ENCODE measurements around the gene ILKAP. TPM values are rescaled to one million over a fixed set of nuclear protein-coding genes. Genes with fewer than 3 reads are reported as not detected.

ILKAP gene
- total RNA-seq, 2 experiments from 2014 or later: 46.7 to 50.2 TPM

- ChIA-PET POLR2A (no interaction called here), CTCF (interaction anchor here (2.6 kb wide), 1 partner anchor 43 kb away, joined by 7 read pairs; no protein-coding TSS in a partner anchor)
- Mint-ChIP-seq H3K4me3 (no peak overlapping the region), H3K4me1 (ENCODE audit: low read depth) (no peaks in the 10 kb centered on the region), H3K9me3 (no peaks in the 10 kb centered on the region), H3K27me3 (peaks cover 1% of the 10 kb centered on the region), H3K27ac (no peak overlapping the region), H3K36me3 (no peaks in the 10 kb centered on the region)
- intact Hi-C loops (cut with micrococcal nuclease): no loop called here
- DNase-seq: no peak
These were observed 16.9 kb upstream of the ILKAP start for GRCh38 chr2:238220274-238220891.

- CTCF ChIA-PET: interaction anchor here (0.9 kb wide), 1 partner anchor 48 kb away, joined by 5 read pairs; no protein-coding TSS in a partner anchor
- Mint-ChIP-seq H3K27me3 (peaks cover 6% of the 10 kb centered on the region), H3K36me3 (no peaks in the 10 kb centered on the region), H3K4me3 (no peak overlapping the region), H3K4me1 (ENCODE audit: low read depth) (no peaks in the 10 kb centered on the region), H3K9me3 (no peaks in the 10 kb centered on the region), H3K27ac (no peak overlapping the region)
- intact Hi-C loops (cut with micrococcal nuclease): no loop called here
- no peak for DNase-seq
- POLR2A ChIA-PET: no interaction called here
These were observed 13.2 kb upstream of the ILKAP start for GRCh38 chr2:238216651-238217184.

GRCh38 chr2:238207006-238207405 lies 3.5 kb upstream of the ILKAP start:
- ChIA-PET CTCF (interaction anchor here (0.7 kb wide), 1 partner anchor 56 kb away, joined by 3 read pairs; no protein-coding TSS in a partner anchor), POLR2A (no interaction called here)
- no peak for DNase-seq
- Mint-ChIP-seq H3K4me3 (no peak overlapping the region), H3K9me3 (no peaks in the 10 kb centered on the region), H3K4me1 (ENCODE audit: low read depth) (peaks cover 15% of the 10 kb centered on the region), H3K27ac (no peak overlapping the region), H3K27me3 (no peaks in the 10 kb centered on the region), H3K36me3 (peaks cover 2% of the 10 kb centered on the region)
- intact Hi-C loops (cut with micrococcal nuclease): loop anchor here (10.0 kb wide), 1 partner anchor 142 kb away; the partner anchor contains the start of gene SCLY

- H3K27me3 Mint-ChIP-seq: no peaks in the 10 kb centered on the region
- H3K4me3 Mint-ChIP-seq: peak overlapping the region; percentile 73
- H3K9me3 Mint-ChIP-seq: no peaks in the 10 kb centered on the region
- intact Hi-C loops (cut with micrococcal nuclease): loop anchor here (2.0 to 10.0 kb wide), 2 partner anchors 85 to 139 kb away; partner anchors contain the start of genes PER2 and SCLY
- POLR2A ChIA-PET: interaction anchor here (1.0 kb wide), 1 partner anchor 84 kb away, joined by 4 read pairs; the partner anchor contains the start of gene PER2
- peaks cover 5% of the 10 kb centered on the region for H3K36me3 Mint-ChIP-seq
- no peak for DNase-seq
- H3K4me1 Mint-ChIP-seq (ENCODE audit: low read depth): peaks cover 41% of the 10 kb centered on the region
- H3K27ac Mint-ChIP-seq: peak overlapping the region; percentile 84
- CTCF ChIA-PET: no interaction called here
These were observed 633 bp upstream of the ILKAP start for GRCh38 chr2:238203973-238204683.

- peaks cover 55% of the 10 kb centered on the region for H3K4me1 Mint-ChIP-seq (ENCODE audit: low read depth)
These were observed 985 bp downstream of the ILKAP start for GRCh38 chr2:238202326-238203093.

GRCh38 chr2:238190445-238190844 lies 13.1 kb downstream of the ILKAP start:
- Mint-ChIP-seq H3K4me3 (no peak overlapping the region), H3K9me3 (no peaks in the 10 kb centered on the region), H3K27ac (no peak overlapping the region), H3K4me1 (ENCODE audit: low read depth) (peaks cover 2% of the 10 kb centered on the region), H3K36me3 (peaks cover 52% of the 10 kb centered on the region), H3K27me3 (no peaks in the 10 kb centered on the region)
- no peak for DNase-seq
- ChIA-PET CTCF (no interaction called here), POLR2A (no interaction called here)
- intact Hi-C loops (cut with micrococcal nuclease): no loop called here

More at GRCh38 chr2:238202326-238203093, 985 bp downstream of the ILKAP start:
- Mint-ChIP-seq H3K27me3 (no peaks in the 10 kb centered on the region), H3K27ac (peak overlapping the region; percentile 76), H3K36me3 (peaks cover 5% of the 10 kb centered on the region), H3K9me3 (no peaks in the 10 kb centered on the region), H3K4me3 (peak overlapping the region; percentile 83)
- peak; percentile 23 for DNase-seq
- CTCF ChIA-PET: interaction anchor here (0.8 to 1.6 kb wide), 5 partner anchors 29 to 529 kb away, joined by 3 to 4 read pairs (median 3); no protein-coding TSS in a partner anchor
- POLR2A ChIA-PET: interaction anchor here (0.7 to 0.8 kb wide), 2 partner anchors 37 to 40 kb away, joined by 3 read pairs; partner anchors contain the start of gene HES6
- intact Hi-C loops (cut with micrococcal nuclease): loop anchor here (2.0 to 10.0 kb wide), 2 partner anchors 86 to 138 kb away; partner anchors contain the start of genes PER2 and SCLY

- peaks cover 59% of the 10 kb centered on the region for H3K36me3 Mint-ChIP-seq
- peaks cover 11% of the 10 kb centered on the region for H3K4me1 Mint-ChIP-seq (ENCODE audit: low read depth)
- no peak for DNase-seq
- no peak overlapping the region for H3K4me3 Mint-ChIP-seq
- H3K27ac Mint-ChIP-seq: no peak overlapping the region
- ChIA-PET CTCF (interaction anchor here (0.6 to 1.4 kb wide), 2 partner anchors 75 to 471 kb away, joined by 4 read pairs; no protein-coding TSS in a partner anchor), POLR2A (no interaction called here)
- no peaks in the 10 kb centered on the region for H3K27me3 Mint-ChIP-seq
- no peaks in the 10 kb centered on the region for H3K9me3 Mint-ChIP-seq
- intact Hi-C loops (cut with micrococcal nuclease): no loop called here
These were observed 15.6 kb downstream of the ILKAP start for GRCh38 chr2:238187618-238188548.

GRCh38 chr2:238183821-238184220 lies 19.7 kb downstream of the ILKAP start:
- DNase-seq: no peak
- ChIA-PET POLR2A (no interaction called here), CTCF (interaction anchor here (0.9 kb wide), 1 partner anchor 79 kb away, joined by 4 read pairs; no protein-coding TSS in a partner anchor)
- Mint-ChIP-seq H3K27me3 (no peaks in the 10 kb centered on the region), H3K9me3 (no peaks in the 10 kb centered on the region), H3K4me3 (no peak overlapping the region), H3K27ac (peak overlapping the region; percentile 10), H3K4me1 (ENCODE audit: low read depth) (peaks cover 11% of the 10 kb centered on the region), H3K36me3 (peaks cover 65% of the 10 kb centered on the region)
- intact Hi-C loops (cut with micrococcal nuclease): no loop called here

GRCh38 chr2:238182362-238182761 lies 21.1 kb downstream of the ILKAP start:
- H3K4me3 Mint-ChIP-seq: no peak overlapping the region
- H3K9me3 Mint-ChIP-seq: no peaks in the 10 kb centered on the region
- POLR2A ChIA-PET: no interaction called here
- peaks cover 57% of the 10 kb centered on the region for H3K36me3 Mint-ChIP-seq
- no peaks in the 10 kb centered on the region for H3K27me3 Mint-ChIP-seq
- intact Hi-C loops (cut with micrococcal nuclease): no loop called here
- CTCF ChIA-PET: no interaction called here
- no peak for DNase-seq
- H3K27ac Mint-ChIP-seq: no peak overlapping the region
- peaks cover 11% of the 10 kb centered on the region for H3K4me1 Mint-ChIP-seq (ENCODE audit: low read depth)

GRCh38 chr2:238180554-238180953 lies 22.9 kb downstream of the ILKAP start:
- Mint-ChIP-seq H3K36me3 (peaks cover 56% of the 10 kb centered on the region), H3K27me3 (no peaks in the 10 kb centered on the region), H3K27ac (no peak overlapping the region), H3K4me1 (ENCODE audit: low read depth) (peaks cover 11% of the 10 kb centered on the region), H3K4me3 (no peak overlapping the region), H3K9me3 (no peaks in the 10 kb centered on the region)
- POLR2A ChIA-PET: no interaction called here
- CTCF ChIA-PET: no interaction called here
- no peak for DNase-seq
- intact Hi-C loops (cut with micrococcal nuclease): no loop called here

GRCh38 chr2:238176613-238177012 lies 26.9 kb downstream of the ILKAP start:
- intact Hi-C loops (cut with micrococcal nuclease): no loop called here
- Mint-ChIP-seq H3K4me1 (ENCODE audit: low read depth) (no peaks in the 10 kb centered on the region), H3K9me3 (no peaks in the 10 kb centered on the region), H3K4me3 (no peak overlapping the region), H3K36me3 (peaks cover 54% of the 10 kb centered on the region), H3K27me3 (no peaks in the 10 kb centered on the region), H3K27ac (peak overlapping the region; percentile 2)
- no peak for DNase-seq
- CTCF ChIA-PET: interaction anchor here (0.8 to 1.3 kb wide), 2 partner anchors 87 to 318 kb away, joined by 3 read pairs; no protein-coding TSS in a partner anchor
- POLR2A ChIA-PET: no interaction called here
